Neuronal stem cell (in vitro differentiated cells): ENCODE data around the gene DUOX1. TPM values are rescaled to one million over a fixed set of nuclear protein-coding genes. Genes with fewer than 3 reads are reported as not detected.
"Not testable (repeated sequence)": the region's sequence is repeated elsewhere in the genome, so short reads cannot be mapped to it uniquely, and the experiment has no call there.

Source experiments
- DNase-seq: peaks from one replicate; pipeline ENCODE4 v3.0.0-alpha.2; 2013; ENCODE audit warnings: low spot score
- H2AFZ ChIP-seq: one replicate; pipeline ENCODE4 v1.6.1; 2013; ENCODE audit warnings: mild to moderate bottlenecking, low read length, inconsistent platforms
- H2AK5ac ChIP-seq: 2 replicates; pipeline ENCODE4 v1.6.1; 2013; ENCODE audit warnings: low read depth, mild to moderate bottlenecking, inconsistent platforms, low read length, moderate library complexity, mixed read lengths
- H2BK120ac ChIP-seq: 2 replicates; pipeline ENCODE4 v1.6.1; 2013; ENCODE audit warnings: low read depth, mild to moderate bottlenecking, inconsistent platforms, low read length, moderate library complexity, mixed read lengths
- H2BK12ac ChIP-seq: one replicate; pipeline ENCODE4 v1.6.1; 2013; ENCODE audit warnings: low read length, inconsistent platforms
- H2BK15ac ChIP-seq: 2 replicates; pipeline ENCODE4 v1.6.1; 2013; ENCODE audit warnings: mild to moderate bottlenecking, low read length, inconsistent platforms, mixed read lengths
- H2BK5ac ChIP-seq: one replicate; pipeline ENCODE4 v1.6.1; 2013; ENCODE audit warnings: inconsistent platforms, mild to moderate bottlenecking, low read length, moderate library complexity
- H3K14ac ChIP-seq: one replicate; pipeline ENCODE4 v1.6.1; 2013; ENCODE audit warnings: low read length, inconsistent platforms
- H3K18ac ChIP-seq: 2 replicates; pipeline ENCODE4 v1.6.1; 2013; ENCODE audit warnings: low read length, inconsistent platforms
- H3K23ac ChIP-seq: 2 replicates; pipeline ENCODE4 v1.6.1; 2013; ENCODE audit warnings: low read depth, mild to moderate bottlenecking, mixed read lengths, low read length, inconsistent platforms; ENCODE audit not compliant: poor library complexity
- H3K27ac ChIP-seq: replicated peaks from 3 replicates; pipeline ENCODE4 v1.5.1; 2013; ENCODE audit warnings: low read length, inconsistent platforms
- H3K27me3 ChIP-seq, 3 experiments: 2 replicates each; pipeline ENCODE4 v1.6.1; 2013; ENCODE audit warnings: low read length in 3 of 3, mild to moderate bottlenecking in 2 of 3, inconsistent platforms in 1 of 3, low read depth in 1 of 3, mixed read lengths in 1 of 3, moderate library complexity in 1 of 3; ENCODE audit not compliant: control insufficient read depth in 3 of 3, insufficient read depth in 3 of 3
- H3K36me3 ChIP-seq, 2 donors: replicated peaks in 1 of 2; 2 replicates each; pipeline ENCODE4 v1.6.1; 2013; ENCODE audit warnings: low read length in 2 of 2; ENCODE audit not compliant: control insufficient read depth in 2 of 2, insufficient read depth in 2 of 2
- H3K4ac ChIP-seq: 2 replicates; pipeline ENCODE4 v1.6.1; 2013; ENCODE audit warnings: inconsistent platforms, mild to moderate bottlenecking, low read length, moderate library complexity
- H3K4me1 ChIP-seq, 2 donors: 1 replicate in 1 of 2; 2 replicates in 1 of 2; pipeline ENCODE4 v1.6.1; 2013; ENCODE audit warnings: low read length in 2 of 2, low read depth in 1 of 2; ENCODE audit not compliant: control insufficient read depth in 2 of 2, insufficient read depth in 1 of 2
- H3K4me2 ChIP-seq: one replicate; pipeline ENCODE4 v1.6.1; 2013; ENCODE audit warnings: mild to moderate bottlenecking, low read length, inconsistent platforms; ENCODE audit not compliant: insufficient read depth, poor library complexity, severe bottlenecking
- H3K4me3 ChIP-seq, 2 donors: 2 replicates each; pipeline ENCODE4 v1.5.1; 2013; ENCODE audit warnings: low read length in 2 of 2, mild to moderate bottlenecking in 2 of 2, inconsistent platforms in 1 of 2, moderate library complexity in 1 of 2
- H3K79me1 ChIP-seq: one replicate; pipeline ENCODE4 v1.6.1; 2013; ENCODE audit warnings: low read depth, mild to moderate bottlenecking, inconsistent platforms, low read length, moderate library complexity
- H3K9ac ChIP-seq: one replicate; pipeline ENCODE4 v1.6.1; 2013; ENCODE audit warnings: mild to moderate bottlenecking, low read depth, low read length, inconsistent platforms; ENCODE audit not compliant: poor library complexity
- H3K9me3 ChIP-seq, 2 donors: replicated peaks in 1 of 2; 2 replicates each; pipeline versions ENCODE3 to v1.6.1; 2013; ENCODE audit warnings: low read length in 2 of 2, mild to moderate bottlenecking in 2 of 2, inconsistent platforms in 1 of 2, low read depth in 1 of 2, mixed read lengths in 1 of 2, moderate library complexity in 1 of 2; ENCODE audit not compliant: control insufficient read depth in 2 of 2, insufficient read depth in 1 of 2
- H4K8ac ChIP-seq: one replicate; pipeline ENCODE4 v1.6.1; 2013; ENCODE audit warnings: low read depth, mild to moderate bottlenecking, inconsistent platforms, low read length, moderate library complexity
- H4K91ac ChIP-seq: one replicate; pipeline ENCODE4 v1.6.1; 2013; ENCODE audit warnings: low read length, low read depth, mild to moderate bottlenecking, inconsistent platforms; ENCODE audit not compliant: poor library complexity
- WGBS, 2 donors: extraction: QIAGEN DNeasy Blood & Tissue Kit; methylation state at CpG; one replicate each; pipeline ENCODE4 v1.1.7; 2013; ENCODE audit warnings: missing lambda C conversion rate in 2 of 2, mixed read lengths in 1 of 2; ENCODE audit not compliant: insufficient read length in 2 of 2, insufficient replicate concordance in 1 of 2; ENCODE audit errors: extremely low coverage in 2 of 2; 5-methylcytosine and 5-hydroxymethylcytosine counted together
- polyA plus RNA-seq, 2 experiments: library from polyadenylated mRNA; stranded (reverse); fragments of 200-250 nt; gene quantifications; one replicate each; pipeline ENCODE4 v1.2.3, GENCODE V29; 2013

The DUOX1 gene
- 0.06 TPM for polyA plus RNA-seq (2013, experiment 1 of 2)
- 0.03 TPM for polyA plus RNA-seq (2013, experiment 2 of 2)

GRCh38 chr15:45129651-45130129 is at the start of gene DUOX1, which contains the start of gene DUOXA1:
Gene DUOX1, plus strand, starts transcription at chr15:45129994. Its CDS starts 1,973 bp downstream, at chr15:45131967.
Gene DUOXA1, minus strand, starts transcription at chr15:45129879. Its CDS starts 6,865 bp downstream, at chr15:45123014.
- no peaks in the 10 kb centered on the region for H3K36me3 ChIP-seq
- peak within 1 kb of the TSS in 1 of 2 donors; percentile 22 for H3K4me3 ChIP-seq
- peak within 1 kb of the TSS; percentile 46 for H3K18ac ChIP-seq
- no peak within 1 kb of the TSS for H2AK5ac ChIP-seq
- H3K4me2 ChIP-seq, result peak within 1 kb of the TSS; percentile 55
- no peak within 1 kb of the TSS for H3K4ac ChIP-seq
- no peaks in the 10 kb centered on the region for H3K79me1 ChIP-seq
- no peak within 1 kb of the TSS for H4K91ac ChIP-seq
- no CpG with 5 or more reads among the region's 46 CpGs for WGBS, 2 donors
- H2BK5ac ChIP-seq, result no peak within 1 kb of the TSS
- H3K27me3 ChIP-seq, result peaks cover 28 to 95% (median 87%) of the 10 kb centered on the region in 3 experiments
- no peaks in the 10 kb centered on the region for H3K4me1 ChIP-seq
- H3K23ac ChIP-seq, result peak within 1 kb of the TSS; percentile 37
- H3K9ac ChIP-seq, result no peak within 1 kb of the TSS
- H2BK12ac ChIP-seq, result no peak within 1 kb of the TSS
- no peak within 1 kb of the TSS for H2BK15ac ChIP-seq
- no peak for DNase-seq
- H2BK120ac ChIP-seq, result no peak within 1 kb of the TSS
- H3K9me3 ChIP-seq, result peaks cover 3% of the 10 kb centered on the region in 2 donors
- no peak within 1 kb of the TSS for H4K8ac ChIP-seq
- H2AFZ ChIP-seq, result peak within 1 kb of the TSS; percentile 78
- H3K27ac ChIP-seq, result no peak within 1 kb of the TSS
- peak within 1 kb of the TSS; percentile 23 for H3K14ac ChIP-seq

- not testable (repeated sequence) for H3K27me3 ChIP-seq, H3K4me3 ChIP-seq, H2BK120ac ChIP-seq, H4K8ac ChIP-seq, H2BK15ac ChIP-seq, H4K91ac ChIP-seq, H3K27ac ChIP-seq, DNase-seq, H2AFZ ChIP-seq, H3K4me2 ChIP-seq, H3K79me1 ChIP-seq, H3K4ac ChIP-seq, H2BK12ac ChIP-seq, H3K23ac ChIP-seq, H3K9ac ChIP-seq, H3K36me3 ChIP-seq, H2AK5ac ChIP-seq, H3K18ac ChIP-seq, H3K9me3 ChIP-seq, H3K14ac ChIP-seq, H3K4me1 ChIP-seq, H2BK5ac ChIP-seq
- WGBS, 2 donors, result no CpG with 5 or more reads among the region's 3 CpGs
These were observed 49.2 kb upstream of the DUOX1 start for GRCh38 chr15:45080593-45080992.

- not testable (repeated sequence) for H3K4ac ChIP-seq, H3K9ac ChIP-seq, H2BK5ac ChIP-seq, H3K14ac ChIP-seq, H3K18ac ChIP-seq, H3K27ac ChIP-seq, H3K9me3 ChIP-seq, H3K4me2 ChIP-seq, H2BK120ac ChIP-seq, H4K8ac ChIP-seq, H4K91ac ChIP-seq, H3K27me3 ChIP-seq, H3K36me3 ChIP-seq, H3K79me1 ChIP-seq, H2AK5ac ChIP-seq, H2AFZ ChIP-seq, H2BK12ac ChIP-seq, H2BK15ac ChIP-seq, H3K4me1 ChIP-seq, DNase-seq, H3K4me3 ChIP-seq, H3K23ac ChIP-seq
- WGBS, 2 donors, result no CpG with 5 or more reads among the region's 10 CpGs
These were observed 47.4 kb upstream of the DUOX1 start for GRCh38 chr15:45082412-45082811.

- Histone ChIP-seq H4K91ac (no peak overlapping the region), H2BK12ac (no peak overlapping the region), H3K14ac (no peak overlapping the region), H3K18ac (no peak overlapping the region), H2AFZ (no peak overlapping the region), H4K8ac (no peak overlapping the region), H3K4ac (no peak overlapping the region), H2BK15ac (no peak overlapping the region), H2BK120ac (no peak overlapping the region), H2BK5ac (no peak overlapping the region), H3K9ac (no peak overlapping the region), H3K79me1 (no peaks in the 10 kb centered on the region), H3K36me3 (no peaks in the 10 kb centered on the region), H2AK5ac (no peak overlapping the region), H3K4me3 (no peak overlapping the region), H3K4me1 (no peaks in the 10 kb centered on the region), H3K23ac (no peak overlapping the region), H3K9me3 (no peaks in the 10 kb centered on the region), H3K27me3 (peaks cover 0 to 5% (median 0%) of the 10 kb centered on the region in 3 experiments), H3K4me2 (no peak overlapping the region), H3K27ac (no peak overlapping the region)
- DNase-seq, result no peak
These were observed 46.6 kb upstream of the DUOX1 start for GRCh38 chr15:45083223-45083622.
